GM19372 (cell line): ENCODE results near the gene OR2T10.
"Not testable (repeated sequence)": the region's sequence is repeated elsewhere in the genome, so short reads cannot be mapped to it uniquely, and the experiment has no call there.

Source experiments
- ATAC-seq: cut with Tn5 transposase; IDR thresholded peaks from one replicate; pipeline ENCODE4 v1.9.1; 2021; ENCODE audit warnings: mild to moderate bottlenecking, low read depth, moderate library complexity; ENCODE audit not compliant: unreplicated experiment

Gene OR2T10

GRCh38 chr1:248596615-248597014, 885 bp downstream of the OR2T10 start:
- no peak for ATAC-seq

GRCh38 chr1:248593226-248593625, 4.3 kb downstream of the OR2T10 start:
- ATAC-seq: no peak

GRCh38 chr1:248592655-248593054, 4.8 kb downstream of the OR2T10 start:
- no peak for ATAC-seq

GRCh38 chr1:248590055-248590454, 7.4 kb downstream of the OR2T10 start:
- ATAC-seq: no peak

- no peak for ATAC-seq
Observed at GRCh38 chr1:248589334-248589733, 8.2 kb downstream of the OR2T10 start.

GRCh38 chr1:248585266-248585665, 12.2 kb downstream of the OR2T10 start:
- ATAC-seq: no peak

- ATAC-seq: no peak
Observed at GRCh38 chr1:248576260-248576980, 21.1 kb downstream of the OR2T10 start.

- ATAC-seq: not testable (repeated sequence)
Observed at GRCh38 chr1:248574657-248575056, 22.8 kb downstream of the OR2T10 start, which contains the start of gene OR2T34. Gene OR2T34, minus strand, starts transcription at chr1:248574757. Its CDS starts 0 bp downstream, at chr1:248574757.

GRCh38 chr1:248573856-248574255, 23.6 kb downstream of the OR2T10 start:
- ATAC-seq: not testable (repeated sequence)

- ATAC-seq: peak; percentile 61
Observed at GRCh38 chr1:248572049-248572448, 25.5 kb downstream of the OR2T10 start.

GRCh38 chr1:248570811-248571210, 26.7 kb downstream of the OR2T10 start:
- not testable (repeated sequence) for ATAC-seq

GRCh38 chr1:248569049-248569448, 28.5 kb downstream of the OR2T10 start:
- not testable (repeated sequence) for ATAC-seq

GRCh38 chr1:248565530-248566373, 31.7 kb downstream of the OR2T10 start:
- ATAC-seq: not testable (repeated sequence)

- not testable (repeated sequence) for ATAC-seq
Observed at GRCh38 chr1:248562672-248563071, 34.8 kb downstream of the OR2T10 start, which contains the start of gene OR2T29. Gene OR2T29, minus strand, starts transcription at chr1:248562772. Its CDS starts 3,281 bp downstream, at chr1:248559491.

- ATAC-seq: not testable (repeated sequence)
Observed at GRCh38 chr1:248551027-248551426, 46.5 kb downstream of the OR2T10 start.

- ATAC-seq: not testable (repeated sequence)
Observed at GRCh38 chr1:248547383-248547782, 50.1 kb downstream of the OR2T10 start.
